Heart left ventricle (tissue), 16 donors: ENCODE measurements around the gene RFX5. TPM values are rescaled to one million over a fixed set of nuclear protein-coding genes. Genes with fewer than 3 reads are reported as not detected.

Experiments
- ATAC-seq, 4 donors: fragments of 200-7000 bp; cut with Tn5 transposase; one replicate each; pipeline ENCODE4 v1.9.1; 2020 to 2022; ENCODE audit warnings: moderate library complexity in 4 of 4, mild to moderate bottlenecking in 3 of 4, moderate number of reproducible peaks in 1 of 4
- DNase-seq, 5 donors: peaks; one replicate each; pipeline ENCODE4 v3.0.0-alpha.2; 2020
- H3K27ac ChIP-seq, 12 donors: fragments of 200-600 bp; sonication (generic) in 4 of 12; one replicate each; pipeline versions ENCODE4 v1.5.0 to v1.8.0; 2016 to 2022; ENCODE audit warnings: mild to moderate bottlenecking in 2 of 12
- H3K27me3 ChIP-seq, 9 donors: fragments of 200-600 bp; sonication (generic) in 2 of 9; one replicate each; pipeline versions ENCODE4 v1.5.1 to v1.8.0; 2016 to 2022; ENCODE audit warnings: mild to moderate bottlenecking in 3 of 9
- H3K36me3 ChIP-seq, 9 donors: fragments of 200-600 bp; sonication (generic) in 2 of 9; one replicate each; pipeline versions ENCODE4 v1.5.0 to v1.8.0; 2018 to 2022; ENCODE audit warnings: mild to moderate bottlenecking in 2 of 9
- H3K4me1 ChIP-seq, 12 donors: fragments of 200-600 bp; sonication (generic) in 4 of 12; one replicate each; pipeline versions ENCODE4 v1.5.0 to v1.8.0; 2016 to 2022; ENCODE audit warnings: mild to moderate bottlenecking in 3 of 12
- H3K4me3 ChIP-seq, 12 donors: fragments of 200-600 bp; sonication (generic) in 4 of 12; one replicate each; pipeline versions ENCODE4 v1.5.0 to v1.8.0; 2017 to 2022; ENCODE audit warnings: mild to moderate bottlenecking in 9 of 12, moderate library complexity in 4 of 12
- H3K9me3 ChIP-seq, 12 donors: fragments of 200-600 bp; sonication (generic) in 4 of 12; one replicate each; pipeline versions ENCODE4 v1.5.0 to v1.8.0; 2016 to 2022; ENCODE audit warnings: mild to moderate bottlenecking in 1 of 12
- CTCF ChIP-seq, 12 donors: fragments of 200-600 bp; sonication (generic) in 4 of 12; IDR thresholded peaks; one replicate each; pipeline versions ENCODE4 v1.5.0 to v1.8.0; 2018 to 2022; ENCODE audit warnings: antibody characterized with exemption in 12 of 12, mild to moderate bottlenecking in 5 of 12
- POLR2A ChIP-seq, 2 donors: fragments of 450-650 bp; IDR thresholded peaks; one replicate each; pipeline ENCODE4 v1.6.1; 2017; ENCODE audit warnings: antibody characterized with exemption in 2 of 2, mild to moderate bottlenecking in 2 of 2, moderate library complexity in 2 of 2
- WGBS, 4 donors: extraction: QIAGEN DNeasy Blood & Tissue Kit in 2 of 4; methylation state at CpG; one replicate each; pipeline versions ENCODE4 v1.1.5 to v1.1.7; 2013 to 2018; 5-methylcytosine and 5-hydroxymethylcytosine counted together
- intact Hi-C, 10 donors: fragments of 100-400 bp; cut with DNase I; formaldehyde crosslinking; loops; one replicate each; pipeline versions ENCODE4 v1.11.1 to v1.14.2; 2022
- polyA plus RNA-seq, 2 donors: library from polyadenylated mRNA; stranded (reverse); fragments of 200-250 nt; gene quantifications; one replicate each; pipeline ENCODE4 v1.2.3, GENCODE V29; 2013
- total RNA-seq, 9 donors: library from RNA; depleted of rRNA in 2 of 9; stranded (reverse); fragments of >200 nt in 2 of 9; fragmentation: NEBNext Ultra II Directional in 3 of 9; extraction: Animal tissue kit (Norgen Biotek cat#: 25700) in 3 of 9; gene quantifications; one replicate each; pipeline versions ENCODE4 v1.1.0 to v1.2.4, GENCODE V29; 2016 to 2023
- donor health status: ischemic (EF 13 %, LVEDD 7.1; RV severe dilation, severe dysfunction).
- donor health status: healthy with polysubstance abuse.
- donor health status: DM: no; HTN: yes; CAD: no.
- donor health status: DM: no; HTN: no; CAD: no.
- donor health status: ischemic (EF 25% LVEDD 6.9; RV normal size, moderate dysfunction).
- donor health status: ischemic (EF 25% LVEDD 5.7; RV mildly dilated, moderate dysfunction).
- donor health status: healthy.
- donor health status: DM: yes; HTN: yes; CAD: no.
- donor health status: ischemic (EF 35%, LVEDD 5.7; RV mildly dilated, moderate dysfunction).
- donor health status: nonischemic (EF 11% LVEDD 7.7; RV severe dilation, severe dysfunction).
- donor health status: DM: yes; HTN: yes; CAD: no.
- donor health status: PGD.
- donor health status: ischemic (EF 29% LVEDD 5.4; RV normal size, mild dysfunction).
- donor health status: nonischemic (EF 23%, LVEDD 6.1; RV moderate dilation, normal function).

RFX5 gene
- total and polyA plus RNA-seq, 11 donors, result 10.8 to 49.3 (median 21.3) TPM

- no peak for ATAC-seq
- intact Hi-C loops, result loop anchor here in 1 of 10 donors (10.0 kb wide), 1 partner anchor 100 kb away; the partner anchor contains the start of gene PSMB4
Observed at GRCh38 chr1:151294742-151295462, 52.1 kb downstream of the RFX5 start.

GRCh38 chr1:151293093-151293492, 54.0 kb downstream of the RFX5 start:
- Histone ChIP-seq H3K27ac (no peak overlapping the region), H3K27me3 (no peaks in the 10 kb centered on the region), H3K4me3 (no peak overlapping the region), H3K9me3 (no peaks in the 10 kb centered on the region), H3K36me3 (peaks cover 0 to 100% (median 99%) of the 10 kb centered on the region in 9 donors), H3K4me1 (peaks cover 0 to 11% (median 0%) of the 10 kb centered on the region in 12 donors)
- 77 to 88% (median 82%) methylated on average over 6 of the region's 6 CpGs for WGBS, 4 donors
- ATAC-seq (peak in 1 of 4 donors; percentile 7), DNase-seq (no peak)
- TF ChIP-seq CTCF (IDR thresholded peaks at IDR 0.05) (no peak), POLR2A (IDR thresholded peaks at IDR 0.05) (no peak)
- intact Hi-C loops, result loop anchor here in 1 of 10 donors (10.0 kb wide), 1 partner anchor 102 kb away; the partner anchor contains the start of gene PSMB4

More at GRCh38 chr1:151294742-151295462, 52.1 kb downstream of the RFX5 start:
- H3K27me3 ChIP-seq, result no peaks in the 10 kb centered on the region
- no peaks in the 10 kb centered on the region for H3K9me3 ChIP-seq
- no peak overlapping the region for H3K27ac ChIP-seq
- H3K4me1 ChIP-seq, result no peaks in the 10 kb centered on the region
- TF ChIP-seq CTCF (IDR thresholded peaks at IDR 0.05) (no peak), POLR2A (IDR thresholded peaks at IDR 0.05) (no peak)
- H3K4me3 ChIP-seq, result no peak overlapping the region
- WGBS, 4 donors, result 90 to 94% (median 92%) methylated on average over 2 of the region's 2 CpGs
- no peak for DNase-seq
- peaks cover 3 to 100% (median 98%) of the 10 kb centered on the region in 9 donors for H3K36me3 ChIP-seq

GRCh38 chr1:151292207-151293030, 54.6 kb downstream of the RFX5 start:
- Histone ChIP-seq H3K4me1 (peaks cover 0 to 11% (median 0%) of the 10 kb centered on the region in 12 donors), H3K9me3 (no peaks in the 10 kb centered on the region), H3K4me3 (no peak overlapping the region), H3K36me3 (peaks cover 0 to 100% (median 99%) of the 10 kb centered on the region in 9 donors), H3K27ac (no peak overlapping the region), H3K27me3 (no peaks in the 10 kb centered on the region)
- intact Hi-C loops, result loop anchor here in 1 of 10 donors (10.0 kb wide), 1 partner anchor 102 kb away; the partner anchor contains the start of gene PSMB4
- TF ChIP-seq CTCF (IDR thresholded peaks at IDR 0.05) (no peak), POLR2A (IDR thresholded peaks at IDR 0.05) (no peak)
- DNase-seq (no peak), ATAC-seq (peak in 1 of 4 donors; percentile 9)
- whole genome bisulfite sequencing, 4 donors, result 79 to 85% (median 82%) methylated on average over 9 to 13 of the region's 13 CpGs
